Duodenal mucosa (tissue), 2 donors: ENCODE results near the gene EARS2.
A peak's percentile ranks its signal among the peaks of the same experiment; 100 is the strongest.

ENCODE experiments used
- H3K27ac ChIP-seq: one replicate; pipeline ENCODE4 v1.7.0; 2013; ENCODE audit warnings: low read depth, low read length
- H3K27me3 ChIP-seq, 2 donors: one replicate each; pipeline ENCODE4 v1.7.0; 2013; ENCODE audit warnings: low read length in 2 of 2, control low read depth in 1 of 2; ENCODE audit not compliant: insufficient read depth in 2 of 2, control insufficient read depth in 1 of 2
- H3K36me3 ChIP-seq, 2 donors: one replicate each; pipeline ENCODE4 v1.7.0; 2013; ENCODE audit warnings: low read length in 2 of 2, control low read depth in 1 of 2; ENCODE audit not compliant: insufficient read depth in 2 of 2, control insufficient read depth in 1 of 2
- H3K4me1 ChIP-seq, 2 donors: one replicate each; pipeline ENCODE4 v1.7.0; 2013; ENCODE audit warnings: low read length in 2 of 2, control low read depth in 1 of 2; ENCODE audit not compliant: insufficient read depth in 2 of 2, control insufficient read depth in 1 of 2
- H3K4me3 ChIP-seq, 2 donors: one replicate each; pipeline ENCODE4 v1.7.0; 2013; ENCODE audit warnings: low read length in 2 of 2, low read depth in 1 of 2
- H3K9ac ChIP-seq, 2 donors: one replicate each; pipeline ENCODE4 v1.7.0; 2013; ENCODE audit warnings: low read length in 2 of 2, low read depth in 1 of 2
- H3K9me3 ChIP-seq, 2 donors: one replicate each; pipeline ENCODE4 v1.7.0; 2013; ENCODE audit warnings: low read length in 2 of 2, control low read depth in 1 of 2; ENCODE audit not compliant: control insufficient read depth in 1 of 2

Gene EARS2

DNA sequence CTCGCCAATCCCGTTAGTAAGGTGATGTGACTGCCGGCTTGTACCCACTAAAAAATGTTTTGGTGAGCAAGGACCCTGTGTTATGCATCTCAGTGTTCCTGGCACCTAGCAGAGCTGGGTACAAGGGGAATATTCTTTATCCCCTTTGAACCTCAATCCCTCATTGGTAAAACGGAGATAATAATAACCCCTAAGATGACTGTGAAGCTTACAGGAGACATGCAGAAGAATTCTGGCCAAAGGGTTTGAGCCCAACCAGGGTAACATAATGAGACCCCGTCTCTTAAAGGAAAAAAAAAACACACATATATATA is 47.8 kb downstream of the EARS2 start:
- Histone ChIP-seq H3K4me1 (peaks cover 30 to 38% of the 10 kb centered on the region in 2 donors), H3K27me3 (no peaks in the 10 kb centered on the region), H3K9ac (peak overlapping the region; percentile 46 to 48), H3K4me3 (peak overlapping the region; percentile 77), H3K9me3 (no peaks in the 10 kb centered on the region), H3K36me3 (peaks cover 0 to 4% of the 10 kb centered on the region in 2 donors), H3K27ac (no peak overlapping the region)

DNA sequence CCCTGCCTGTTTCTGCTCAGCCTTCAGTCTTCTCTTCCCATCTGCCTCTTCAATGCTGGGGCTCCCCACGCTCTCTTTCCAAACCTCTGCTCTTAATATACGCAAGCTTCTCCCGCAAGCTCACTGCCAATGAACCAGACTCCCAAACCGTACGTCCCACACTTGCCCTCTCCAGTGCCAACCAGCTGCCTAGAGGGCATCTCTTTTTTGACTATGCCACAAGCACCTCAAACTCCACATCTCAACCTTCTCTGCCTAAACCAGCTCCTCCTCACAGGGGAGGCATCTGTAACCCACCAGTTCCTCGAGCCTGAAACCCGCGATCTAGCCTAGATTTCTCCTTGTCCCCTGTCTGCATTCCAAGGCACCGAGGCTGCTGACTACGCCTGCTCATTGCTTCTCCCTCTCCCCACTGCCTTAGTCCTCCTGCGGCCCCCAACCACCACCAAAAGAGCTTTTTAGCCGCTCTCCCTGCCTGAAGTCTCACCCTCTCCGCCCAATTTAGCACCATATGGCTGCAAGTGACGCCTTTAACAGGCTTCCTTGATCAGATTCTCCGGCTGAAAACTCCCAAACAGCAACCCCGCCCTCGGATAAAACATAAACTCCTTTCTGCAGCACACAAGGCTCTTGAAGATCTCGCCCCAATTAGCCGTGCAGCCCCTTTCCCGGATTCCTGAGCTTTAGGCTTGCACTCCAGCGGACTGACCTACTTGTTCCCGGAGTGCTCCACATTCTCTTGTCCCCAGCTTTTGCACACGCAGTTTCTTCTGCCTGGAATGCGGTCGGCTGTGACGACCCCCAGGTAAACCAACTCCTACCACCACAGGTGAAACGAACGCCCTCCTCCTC is 48.3 kb downstream of the EARS2 start:
- peaks cover 35 to 41% of the 10 kb centered on the region in 2 donors for H3K4me1 ChIP-seq
- no peaks in the 10 kb centered on the region for H3K9me3 ChIP-seq
- H3K4me3 ChIP-seq = peak overlapping the region; percentile 77
- H3K9ac ChIP-seq = peak overlapping the region; percentile 46 to 48
- H3K27ac ChIP-seq = no peak overlapping the region
- peaks cover 0 to 4% of the 10 kb centered on the region in 2 donors for H3K36me3 ChIP-seq
- no peaks in the 10 kb centered on the region for H3K27me3 ChIP-seq

DNA sequence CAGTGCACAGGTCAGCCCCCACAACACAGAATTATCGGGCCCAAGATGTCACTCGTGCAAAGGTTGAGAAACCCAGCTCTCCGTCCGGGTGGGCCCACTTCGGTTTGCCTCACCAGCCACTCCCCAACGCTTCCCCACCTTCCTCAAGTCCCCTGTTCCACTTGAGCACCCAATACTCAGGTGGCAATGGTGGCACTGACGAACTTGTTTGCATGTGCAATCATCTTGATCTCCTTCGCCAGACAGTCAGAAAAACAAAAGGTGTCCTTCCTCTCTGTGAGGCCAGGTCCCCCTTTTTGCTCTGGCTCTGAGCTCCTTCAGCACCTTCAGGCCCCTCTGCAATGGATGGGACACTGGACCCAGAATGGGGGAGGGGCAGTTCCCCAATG is 50.5 kb downstream of the EARS2 start:
- peaks cover 37 to 41% of the 10 kb centered on the region in 2 donors for H3K4me1 ChIP-seq
- H3K4me3 ChIP-seq = no peak overlapping the region
- no peaks in the 10 kb centered on the region for H3K9me3 ChIP-seq
- H3K9ac ChIP-seq = no peak overlapping the region
- peaks cover 0 to 4% of the 10 kb centered on the region in 2 donors for H3K36me3 ChIP-seq
- H3K27me3 ChIP-seq = no peaks in the 10 kb centered on the region
- no peak overlapping the region for H3K27ac ChIP-seq

DNA sequence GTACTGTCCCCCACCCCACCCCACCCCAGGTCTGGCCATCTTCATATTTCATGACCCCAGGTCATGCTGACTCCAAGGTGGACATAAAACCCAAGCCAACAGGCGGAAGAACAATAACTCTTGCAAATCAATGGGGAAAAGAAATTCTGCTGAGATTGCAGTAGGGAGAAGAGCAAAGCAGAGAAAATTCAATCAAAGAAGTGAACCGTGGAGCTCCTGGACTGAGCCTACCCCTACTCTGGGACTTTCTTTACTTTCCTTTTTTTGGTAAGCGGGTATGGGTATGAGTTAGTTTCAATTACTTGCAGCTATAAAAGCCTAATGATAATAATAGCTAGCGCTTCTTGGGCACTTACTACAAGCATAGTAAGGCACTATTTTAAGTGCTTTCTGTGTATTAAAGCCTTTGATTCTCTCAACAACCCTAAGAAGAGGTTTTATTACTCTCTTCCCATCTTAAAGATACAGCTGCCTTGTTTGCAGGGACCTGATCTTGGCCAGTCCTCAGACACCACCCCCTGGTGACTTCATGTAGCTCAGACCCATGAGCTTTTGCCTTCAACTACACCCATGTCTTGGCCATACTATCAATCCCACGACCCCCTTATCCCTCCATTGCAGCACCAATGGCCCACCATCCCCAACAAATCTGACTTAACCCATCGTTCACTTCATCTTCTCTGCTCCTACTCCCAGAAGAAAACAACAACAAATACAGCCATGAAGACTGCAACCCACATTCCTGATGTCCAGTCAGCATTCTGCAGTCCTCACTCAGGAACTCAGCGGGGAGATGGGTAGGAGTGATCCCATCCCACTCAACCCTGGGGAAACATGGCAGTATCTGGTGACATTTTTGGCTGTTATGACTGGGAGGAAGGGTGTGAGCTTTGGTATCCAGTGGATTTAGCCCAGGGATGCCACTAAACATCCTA is 51.2 kb downstream of the EARS2 start:
- H3K9me3 ChIP-seq = no peaks in the 10 kb centered on the region
- no peak overlapping the region for H3K9ac ChIP-seq
- H3K4me3 ChIP-seq = no peak overlapping the region
- peaks cover 41 to 42% of the 10 kb centered on the region in 2 donors for H3K4me1 ChIP-seq
- peaks cover 0 to 4% of the 10 kb centered on the region in 2 donors for H3K36me3 ChIP-seq
- H3K27me3 ChIP-seq = no peaks in the 10 kb centered on the region
- H3K27ac ChIP-seq = no peak overlapping the region

DNA sequence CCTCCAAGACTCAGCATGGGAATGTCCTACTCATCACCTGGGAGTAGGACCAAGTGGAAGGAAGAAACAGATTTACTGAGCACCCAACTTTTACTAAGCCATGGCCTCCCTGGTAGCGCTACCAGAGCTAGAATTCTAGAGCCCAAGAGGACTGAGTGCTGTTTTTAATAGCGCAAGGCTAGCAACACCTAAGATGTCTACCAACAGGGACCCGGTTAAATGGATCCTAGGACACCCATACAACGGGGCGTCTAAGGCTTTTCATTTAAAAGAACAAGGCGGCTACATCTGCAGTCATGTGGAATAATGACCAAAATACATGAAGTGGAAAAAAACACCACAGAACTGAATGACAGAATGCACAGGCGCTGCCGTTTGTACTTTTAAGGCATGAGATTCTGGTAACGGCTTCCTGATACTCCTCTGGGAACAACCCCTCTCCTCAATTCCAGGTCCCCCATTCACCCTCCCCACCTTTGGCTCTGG is 51.9 kb downstream of the EARS2 start:
- H3K4me1 ChIP-seq = peaks cover 41 to 47% of the 10 kb centered on the region in 2 donors
- no peak overlapping the region for H3K9ac ChIP-seq
- H3K27me3 ChIP-seq = no peaks in the 10 kb centered on the region
- H3K36me3 ChIP-seq = peaks cover 0 to 4% of the 10 kb centered on the region in 2 donors
- H3K27ac ChIP-seq = no peak overlapping the region
- H3K9me3 ChIP-seq = no peaks in the 10 kb centered on the region
- H3K4me3 ChIP-seq = no peak overlapping the region

DNA sequence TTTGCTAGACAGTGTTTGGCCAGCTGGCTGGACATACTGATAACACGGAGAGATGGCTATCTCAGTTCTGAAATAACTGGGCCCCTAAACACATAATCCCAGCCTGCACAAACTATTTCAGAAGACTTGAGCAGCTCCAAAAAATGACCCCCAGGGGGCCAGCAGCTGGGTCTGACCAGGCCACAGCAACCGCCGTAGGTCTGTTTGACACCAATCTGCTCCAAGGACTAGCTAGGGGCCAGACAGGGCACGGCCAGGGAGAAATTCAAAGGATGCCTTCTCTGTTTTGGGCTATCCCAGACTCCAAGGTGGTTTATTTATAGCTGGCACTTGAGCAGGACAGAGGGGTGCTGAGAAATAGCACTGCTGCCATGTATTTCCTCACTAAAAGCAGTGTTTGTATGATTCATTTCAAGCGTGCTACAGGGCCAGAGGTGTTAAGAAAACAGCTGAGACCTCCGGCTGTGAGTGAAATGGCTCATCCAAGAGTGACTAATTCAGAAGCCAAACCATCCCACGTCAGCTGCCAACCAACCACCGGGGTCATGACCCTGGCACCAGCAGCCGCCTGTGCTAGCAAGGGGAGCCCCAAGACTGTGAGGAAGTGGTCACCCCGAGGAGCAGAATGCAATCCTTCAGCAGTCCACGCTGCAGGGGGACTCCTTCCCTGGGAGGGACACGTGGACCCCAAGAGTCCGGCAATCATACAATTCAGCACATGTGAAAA is 52.5 kb downstream of the EARS2 start:
- peaks cover 41 to 48% of the 10 kb centered on the region in 2 donors for H3K4me1 ChIP-seq
- H3K4me3 ChIP-seq = no peak overlapping the region
- no peak overlapping the region for H3K9ac ChIP-seq
- peaks cover 0 to 4% of the 10 kb centered on the region in 2 donors for H3K36me3 ChIP-seq
- H3K27me3 ChIP-seq = no peaks in the 10 kb centered on the region
- no peak overlapping the region for H3K27ac ChIP-seq
- no peaks in the 10 kb centered on the region for H3K9me3 ChIP-seq

DNA sequence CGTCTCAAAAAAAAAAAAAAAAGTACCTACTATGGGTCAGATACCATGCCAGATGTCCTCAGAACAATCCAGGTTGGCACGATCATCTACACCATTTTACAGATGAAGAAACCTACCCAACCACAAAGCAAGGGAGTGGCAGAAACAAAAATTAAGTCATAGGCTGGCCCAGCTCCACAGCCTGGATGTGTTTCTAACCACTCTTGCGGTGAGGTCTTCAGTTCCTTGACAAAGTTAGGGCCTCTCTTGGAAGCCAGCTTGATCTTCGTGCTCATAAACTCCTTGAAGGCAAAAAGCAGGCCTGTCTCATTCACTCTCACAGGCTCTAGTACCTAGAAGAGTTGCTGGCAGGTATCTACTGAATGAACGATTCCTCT is 53.1 kb downstream of the EARS2 start:
- H3K4me3 ChIP-seq = no peak overlapping the region
- H3K9me3 ChIP-seq = no peaks in the 10 kb centered on the region
- peaks cover 0 to 4% of the 10 kb centered on the region in 2 donors for H3K36me3 ChIP-seq
- no peak overlapping the region for H3K9ac ChIP-seq
- H3K27ac ChIP-seq = no peak overlapping the region
- peaks cover 36 to 48% of the 10 kb centered on the region in 2 donors for H3K4me1 ChIP-seq
- no peaks in the 10 kb centered on the region for H3K27me3 ChIP-seq

DNA sequence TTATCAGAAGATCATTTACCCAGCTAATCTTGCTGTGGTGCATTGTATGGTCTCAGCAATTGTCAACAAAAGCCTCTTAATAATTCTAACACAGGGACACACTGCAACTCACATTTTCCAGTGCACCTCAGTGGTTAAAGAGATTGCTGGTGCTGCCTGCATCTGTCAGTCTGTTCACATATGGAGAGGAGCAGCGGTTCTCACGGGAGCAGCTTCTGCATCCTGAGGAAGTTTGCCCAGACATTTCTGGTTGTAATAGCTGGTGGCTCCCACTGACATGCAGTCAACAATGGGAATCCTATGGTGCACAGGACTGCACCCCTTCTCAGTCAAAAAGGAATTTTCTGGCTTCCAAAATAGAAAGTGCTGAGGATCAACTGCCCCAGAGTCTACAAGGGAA is 54.7 kb downstream of the EARS2 start:
- Histone ChIP-seq H3K9ac (no peak overlapping the region), H3K4me3 (no peak overlapping the region), H3K36me3 (peaks cover 0 to 4% of the 10 kb centered on the region in 2 donors), H3K27ac (no peak overlapping the region), H3K4me1 (peaks cover 26 to 40% of the 10 kb centered on the region in 2 donors), H3K27me3 (no peaks in the 10 kb centered on the region), H3K9me3 (no peaks in the 10 kb centered on the region)

DNA sequence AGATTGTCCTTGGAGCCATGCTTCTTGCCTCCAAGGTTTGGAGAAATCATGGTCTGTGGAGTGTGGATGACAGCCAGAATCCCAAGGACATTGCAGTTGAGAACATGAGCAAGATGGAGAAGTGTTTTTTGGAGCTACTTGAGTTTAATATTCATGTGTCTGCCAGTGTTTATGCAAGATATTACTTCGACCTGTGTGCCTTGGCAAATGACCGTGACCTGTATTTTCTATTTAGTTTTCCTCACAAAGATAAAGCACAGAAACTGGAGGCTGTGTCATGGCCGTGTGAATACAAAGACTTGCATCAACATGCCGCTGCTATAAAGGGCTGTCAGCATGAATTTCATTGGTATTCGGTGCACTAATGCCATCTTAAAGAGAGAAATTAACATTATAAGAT is 55.9 kb downstream of the EARS2 start:
- no peak overlapping the region for H3K9ac ChIP-seq
- H3K9me3 ChIP-seq = no peaks in the 10 kb centered on the region
- H3K4me3 ChIP-seq = no peak overlapping the region
- peaks cover 0 to 3% of the 10 kb centered on the region in 2 donors for H3K36me3 ChIP-seq
- no peaks in the 10 kb centered on the region for H3K27me3 ChIP-seq
- H3K27ac ChIP-seq = no peak overlapping the region
- H3K4me1 ChIP-seq = peaks cover 23 to 37% of the 10 kb centered on the region in 2 donors
